Stimulated activated CD8-positive, alpha-beta memory T cell treated with anti-CD3 and anti-CD28 coated beads, Interleukin-7, amount 100 ng/mL, for 24 hours (primary cell): ENCODE results near the gene GAGE12D.
"Not testable (repeated sequence)": the region's sequence is repeated elsewhere in the genome, so short reads cannot be mapped to it uniquely, and the experiment has no call there.

Experiments used
- DNase-seq: peaks from one replicate; pipeline ENCODE4 v3.0.0-alpha.2; 2020; ENCODE audit warnings: low read depth

Gene GAGE12D

GRCh38 chrX:49541433-49541832, at the start of gene GAGE12D:
Gene GAGE12D, plus strand, starts transcription at chrX:49541733. Its CDS starts 1,155 bp downstream, at chrX:49542888.
- not testable (repeated sequence) for DNase-seq

GRCh38 chrX:49531877-49532276, 9.7 kb upstream of the GAGE12D start, which contains the start of gene GAGE12C:
Gene GAGE12C, plus strand, starts transcription at chrX:49532177. Its CDS starts 1,155 bp downstream, at chrX:49533332.
- not testable (repeated sequence) for DNase-seq

- not testable (repeated sequence) for DNase-seq
Measured at GRCh38 chrX:49550989-49551388, 9.5 kb downstream of the GAGE12D start, which contains the start of gene GAGE12E. Gene GAGE12E, plus strand, starts transcription at chrX:49551289. Its CDS starts 1,155 bp downstream, at chrX:49552444.

- DNase-seq: not testable (repeated sequence)
Measured at GRCh38 chrX:49560542-49560941, 19.0 kb downstream of the GAGE12D start, which contains the start of gene GAGE12F. Gene GAGE12F, plus strand, starts transcription at chrX:49560842. Its CDS starts 1,155 bp downstream, at chrX:49561997.

- DNase-seq: not testable (repeated sequence)
Measured at GRCh38 chrX:49568728-49569127, 27.2 kb downstream of the GAGE12D start.

GRCh38 chrX:49569152-49569551, 27.6 kb downstream of the GAGE12D start:
- DNase-seq: not testable (repeated sequence)

- not testable (repeated sequence) for DNase-seq
Measured at GRCh38 chrX:49570100-49570499, 28.6 kb downstream of the GAGE12D start, which contains the start of gene GAGE12G. Gene GAGE12G, plus strand, starts transcription at chrX:49570400. Its CDS starts 1,155 bp downstream, at chrX:49571555.

- not testable (repeated sequence) for DNase-seq
Measured at GRCh38 chrX:49579649-49580048, 38.1 kb downstream of the GAGE12D start, which contains the start of gene GAGE12H. Gene GAGE12H, plus strand, starts transcription at chrX:49579949. Its CDS starts 1,155 bp downstream, at chrX:49581104.

- DNase-seq: not testable (repeated sequence)
Measured at GRCh38 chrX:49589196-49589595, 47.7 kb downstream of the GAGE12D start, which contains the start of gene GAGE2A. Gene GAGE2A, plus strand, starts transcription at chrX:49589496. Its CDS starts 1,155 bp downstream, at chrX:49590651.

GRCh38 chrX:49589769-49590478, 48.4 kb downstream of the GAGE12D start:
- not testable (repeated sequence) for DNase-seq

- DNase-seq: not testable (repeated sequence)
Measured at GRCh38 chrX:49590488-49590887, 49.0 kb downstream of the GAGE12D start.
